GM18520 (cell line): Measurements from ENCODE around the gene HECW1.
"Not testable (repeated sequence)": the region's sequence is repeated elsewhere in the genome, so short reads cannot be mapped to it uniquely, and the experiment has no call there.

Source experiments
- ATAC-seq: cut with Tn5 transposase; IDR thresholded peaks from one replicate; pipeline ENCODE4 v1.9.1; 2021; ENCODE audit not compliant: unreplicated experiment

The HECW1 gene

GRCh38 chr7:43345696-43346095 is 233.2 kb downstream of the HECW1 start:
- not testable (repeated sequence) for ATAC-seq

- no peak for ATAC-seq
Observed at GRCh38 chr7:43351683-43352082, 239.2 kb downstream of the HECW1 start.

GRCh38 chr7:43353902-43354301 is 241.5 kb downstream of the HECW1 start:
- no peak for ATAC-seq

DNA sequence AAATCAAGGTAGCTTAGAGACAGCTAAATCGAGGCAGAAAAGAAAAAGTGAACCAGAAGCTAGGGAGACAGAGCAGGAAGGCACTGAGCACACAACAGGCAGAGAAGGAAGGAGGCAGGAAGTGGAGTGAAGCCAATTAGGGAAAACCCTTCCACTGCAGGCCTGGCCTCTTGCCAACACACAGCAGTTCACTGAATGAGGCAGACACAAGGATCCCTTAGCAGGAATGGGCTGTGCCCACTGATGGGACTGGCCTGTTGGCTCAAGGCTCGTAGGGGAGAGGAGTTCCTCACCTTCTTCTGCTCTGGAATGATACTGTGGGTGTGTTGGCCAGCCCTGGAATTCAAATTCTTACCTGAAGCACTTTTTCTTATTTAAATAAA is 250.2 kb downstream of the HECW1 start:
- ATAC-seq: no peak

DNA sequence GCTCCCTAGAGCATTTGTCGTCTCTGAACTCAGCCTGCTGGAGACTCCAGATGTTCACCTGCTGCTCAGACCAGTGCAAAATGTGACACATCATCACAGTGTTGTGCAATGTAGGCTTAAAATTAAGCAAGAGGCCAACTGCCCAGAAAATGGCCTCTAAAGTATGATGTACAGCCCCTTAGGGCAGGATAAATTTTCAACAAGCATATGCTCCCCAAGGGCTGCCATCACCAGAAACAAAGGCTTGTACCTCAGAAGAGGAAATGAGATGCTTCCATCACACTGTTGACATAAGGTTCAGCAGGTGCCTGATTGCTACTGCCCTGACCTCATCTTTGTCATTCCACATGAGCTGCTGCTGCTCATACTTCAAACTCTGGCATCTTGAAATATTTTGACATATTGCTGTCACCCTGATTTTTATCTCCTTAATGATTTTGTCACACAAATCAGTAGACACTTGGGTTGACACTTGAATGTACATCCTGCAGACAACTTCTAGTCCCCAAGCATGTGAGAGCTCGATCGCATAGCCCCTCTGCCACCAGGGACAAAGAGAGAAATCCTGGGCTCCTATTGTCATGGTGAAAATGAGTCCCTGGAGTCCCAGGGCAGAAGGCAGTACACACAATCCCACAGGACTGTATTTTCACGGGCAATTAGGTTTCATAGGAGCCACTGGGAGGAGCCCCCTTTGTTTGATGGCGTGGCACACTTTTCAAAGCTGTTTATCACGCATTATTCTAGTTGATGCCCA is 250.8 kb downstream of the HECW1 start:
- ATAC-seq: no peak

DNA sequence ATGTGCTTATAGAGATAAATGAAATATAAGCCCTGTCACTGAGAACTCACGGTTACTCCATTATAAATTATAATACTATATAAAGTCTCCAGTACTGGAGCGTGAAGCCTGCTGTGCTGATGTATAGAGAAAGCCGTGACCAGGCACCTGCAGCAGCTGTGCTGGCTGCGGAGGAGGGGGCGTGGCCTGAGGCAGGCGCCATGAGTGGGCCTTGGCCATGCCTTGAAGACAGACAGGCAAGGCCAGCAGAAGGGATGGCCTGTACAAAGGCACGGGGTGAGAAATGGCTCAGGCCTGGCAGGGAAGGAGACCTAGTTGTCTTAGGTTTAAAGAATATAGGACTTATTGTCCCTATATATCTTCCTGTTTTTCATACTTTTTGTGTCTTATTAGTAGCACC is 251.9 kb downstream of the HECW1 start:
- no peak for ATAC-seq

DNA sequence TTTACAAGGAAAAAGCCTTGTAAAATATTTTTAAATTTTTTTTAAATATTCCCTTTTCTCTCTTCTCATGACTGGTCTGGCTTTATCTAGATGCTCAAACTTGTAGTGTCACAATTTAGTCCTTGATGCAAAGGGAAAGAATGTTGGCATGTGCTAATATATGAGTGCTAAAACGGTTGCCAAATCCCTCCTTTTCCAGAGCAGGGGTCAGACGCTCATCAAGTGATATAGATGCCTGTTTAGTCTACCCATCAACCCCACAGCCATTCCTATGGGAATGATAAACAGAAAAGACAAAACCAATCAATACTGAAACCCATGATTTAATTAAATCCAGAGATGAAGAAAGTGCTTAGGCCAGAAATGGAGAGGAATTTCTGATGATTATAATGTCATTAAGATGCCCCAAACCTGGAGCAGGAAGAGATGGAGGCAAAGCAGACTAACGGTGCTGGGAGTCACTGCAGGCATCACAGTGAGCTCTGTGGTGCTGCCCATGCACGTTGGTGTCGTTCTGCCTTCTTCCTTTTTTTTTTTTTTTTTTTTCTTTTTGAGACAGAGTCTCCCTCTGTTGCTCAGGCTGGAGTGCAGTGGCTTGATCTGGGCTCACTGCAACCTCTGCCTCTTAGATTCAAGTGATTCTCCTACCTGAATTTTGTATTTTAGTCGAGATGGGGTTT is 260.4 kb downstream of the HECW1 start:
- ATAC-seq: no peak

GRCh38 chr7:43377196-43377960 is 264.9 kb downstream of the HECW1 start:
- ATAC-seq: no peak

DNA sequence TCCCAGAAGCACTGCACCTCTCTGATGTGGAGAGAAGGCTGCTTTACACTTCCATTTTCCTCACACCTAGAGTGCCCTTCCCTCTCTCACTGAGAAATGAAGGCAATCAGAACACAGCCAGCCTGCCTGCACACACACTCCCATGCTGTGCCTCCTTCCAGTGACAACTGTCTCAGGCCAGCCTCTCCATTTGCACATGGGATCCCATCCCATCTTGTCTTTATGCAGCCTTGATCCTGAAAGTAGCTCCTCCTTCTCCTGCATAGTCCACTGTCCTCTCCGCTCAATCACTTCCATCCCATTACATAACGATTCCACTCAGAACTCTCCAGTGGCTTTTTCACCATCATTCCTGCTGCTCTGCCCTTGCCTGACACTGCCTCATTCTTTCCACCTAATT is 266.8 kb downstream of the HECW1 start:
- no peak for ATAC-seq

DNA sequence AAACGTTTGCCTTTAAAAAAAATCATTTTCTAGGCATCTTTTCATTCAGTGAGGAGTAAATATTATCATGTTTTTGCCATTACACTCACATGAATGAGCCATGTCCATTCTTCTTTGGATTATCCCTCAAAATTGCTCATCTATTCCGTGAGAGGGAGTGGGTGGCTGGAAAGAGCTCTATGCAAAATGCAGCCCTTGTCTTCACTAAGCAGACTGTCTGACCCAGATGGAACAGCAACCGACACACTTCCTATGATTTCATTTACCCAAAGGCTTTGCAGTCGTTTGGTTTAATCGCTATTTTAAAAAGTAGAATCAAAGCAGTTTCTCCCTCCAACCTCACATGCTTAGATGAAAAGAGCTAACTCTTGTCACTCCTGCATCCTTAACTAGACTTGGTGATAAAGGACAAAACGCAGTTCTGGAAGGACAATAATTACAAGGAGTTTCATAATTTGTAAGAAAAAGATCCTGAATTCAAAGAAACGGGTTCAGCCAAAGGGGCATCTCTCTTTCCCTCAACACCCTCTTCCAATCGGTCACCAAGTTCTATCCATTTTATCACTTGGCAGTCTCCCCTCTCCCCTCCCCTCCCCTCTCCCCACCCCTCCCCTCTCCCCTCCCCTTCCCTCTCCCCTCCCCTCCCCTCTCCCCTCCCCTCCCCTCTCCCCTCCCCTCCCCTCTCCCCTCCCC is 272.3 kb downstream of the HECW1 start:
- ATAC-seq: no peak

- ATAC-seq: no peak
Observed at GRCh38 chr7:43385309-43385680, 272.8 kb downstream of the HECW1 start.

DNA sequence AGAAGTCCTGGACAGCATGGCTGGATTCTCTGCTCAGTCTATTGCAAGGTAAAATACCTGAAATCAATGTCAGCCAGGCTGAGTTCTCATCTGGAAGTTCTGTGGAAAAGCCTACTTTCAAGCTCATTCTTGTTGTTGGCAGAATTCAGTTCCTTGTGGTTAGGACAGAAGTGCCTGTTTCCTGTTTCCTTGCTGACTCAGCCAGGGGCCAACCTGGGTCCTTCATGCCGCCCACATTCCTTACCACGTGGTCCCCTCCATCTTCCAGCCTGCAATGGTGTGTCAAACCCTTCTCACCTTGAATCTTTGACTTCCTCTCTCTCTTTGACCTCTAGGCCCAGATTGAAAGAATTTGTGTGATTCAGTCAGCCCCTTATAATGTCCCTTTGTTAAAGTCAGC is 273.4 kb downstream of the HECW1 start:
- no peak for ATAC-seq

DNA sequence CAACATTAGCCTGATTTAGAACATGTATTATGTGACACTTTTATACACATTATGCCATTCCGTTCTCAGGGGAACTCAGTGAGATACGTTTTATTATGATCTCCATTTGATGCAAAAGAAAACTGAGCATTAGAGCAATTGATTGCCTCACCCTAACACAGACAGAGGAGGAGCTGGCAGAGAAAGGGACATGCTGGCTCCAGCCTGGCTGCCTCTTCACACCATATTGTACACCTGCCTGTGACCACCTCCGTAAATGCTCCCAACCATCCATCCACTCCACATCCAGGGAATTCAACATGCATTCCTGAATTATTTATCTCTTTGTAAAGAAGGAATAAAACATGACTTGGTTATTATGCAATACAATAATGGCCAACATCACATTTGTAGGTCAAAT is 275.5 kb downstream of the HECW1 start:
- ATAC-seq: no peak

GRCh38 chr7:43390576-43390975 is 278.1 kb downstream of the HECW1 start:
- no peak for ATAC-seq

DNA sequence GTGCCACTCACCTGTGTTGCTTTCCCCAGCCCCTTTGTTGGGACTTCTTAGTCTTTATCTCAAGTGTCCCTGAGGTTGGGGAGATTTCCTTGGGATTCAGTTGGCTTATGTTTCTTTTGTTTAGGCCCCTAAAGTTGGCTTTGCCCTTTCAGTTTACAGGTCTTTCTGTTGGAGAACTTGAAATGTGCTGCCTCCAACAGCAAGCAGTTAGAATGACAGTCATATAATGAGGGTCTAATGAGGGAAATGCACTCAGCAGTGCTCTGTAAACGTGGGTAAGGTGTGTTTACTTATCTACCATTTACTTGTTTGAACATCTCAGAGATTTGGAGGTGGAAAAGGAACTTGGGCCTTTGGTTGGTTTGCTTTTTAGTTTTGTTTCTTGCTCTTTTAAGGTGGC is 279.1 kb downstream of the HECW1 start:
- no peak for ATAC-seq

GRCh38 chr7:43392638-43393330 is 280.3 kb downstream of the HECW1 start:
- ATAC-seq: peak; percentile 43

DNA sequence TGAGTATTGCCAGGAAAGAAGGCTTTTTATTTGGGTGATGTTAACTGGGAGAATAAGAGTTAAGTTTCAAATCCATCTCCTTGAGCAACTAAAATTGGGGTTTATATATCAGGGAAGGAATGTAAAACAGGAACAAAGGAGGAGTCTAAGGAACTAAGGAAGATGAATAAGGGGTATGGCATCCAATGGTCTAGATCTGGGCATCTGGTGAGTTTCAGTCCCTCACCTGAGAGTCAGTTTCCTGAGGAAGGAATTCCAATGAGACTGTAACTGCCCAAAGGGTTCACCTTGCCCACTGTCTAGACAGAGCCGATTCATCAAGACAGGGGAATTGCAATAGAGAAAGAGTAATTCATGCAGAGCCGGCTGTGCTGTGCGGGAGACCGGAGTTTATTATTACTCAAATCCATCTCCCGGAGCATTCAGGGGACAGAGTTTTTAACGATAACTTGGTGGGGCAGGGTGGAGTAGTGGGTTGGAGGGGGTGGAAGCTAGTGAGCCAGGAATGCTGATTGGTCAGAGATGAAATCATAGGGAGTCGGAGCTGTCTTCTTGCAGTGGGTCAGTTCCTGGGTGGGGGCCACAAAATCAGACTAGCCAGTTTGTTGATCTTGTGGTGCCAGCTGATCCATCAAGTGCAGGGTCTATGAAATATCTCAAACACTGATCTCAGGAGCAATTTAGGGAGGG is 282.1 kb downstream of the HECW1 start:
- no peak for ATAC-seq

DNA sequence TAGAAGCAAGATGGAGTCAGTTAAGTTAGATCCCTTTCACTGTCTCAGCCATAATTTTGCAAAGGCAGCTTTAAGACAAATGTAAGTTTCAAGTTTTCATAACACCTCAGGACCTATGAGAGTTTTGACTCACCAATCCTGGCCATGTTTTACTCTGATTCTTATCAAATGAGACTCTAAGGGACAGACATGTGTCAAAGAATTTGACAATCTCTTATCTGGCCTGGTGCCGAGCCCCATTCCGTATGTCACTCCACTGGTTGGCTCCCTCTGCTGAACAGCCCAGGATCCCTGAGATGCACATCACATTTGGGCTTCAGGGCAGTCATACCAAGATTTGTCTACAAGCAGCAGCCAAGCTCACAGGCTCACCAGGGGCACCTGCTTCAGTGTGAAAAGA is 282.9 kb downstream of the HECW1 start:
- ATAC-seq: no peak

DNA sequence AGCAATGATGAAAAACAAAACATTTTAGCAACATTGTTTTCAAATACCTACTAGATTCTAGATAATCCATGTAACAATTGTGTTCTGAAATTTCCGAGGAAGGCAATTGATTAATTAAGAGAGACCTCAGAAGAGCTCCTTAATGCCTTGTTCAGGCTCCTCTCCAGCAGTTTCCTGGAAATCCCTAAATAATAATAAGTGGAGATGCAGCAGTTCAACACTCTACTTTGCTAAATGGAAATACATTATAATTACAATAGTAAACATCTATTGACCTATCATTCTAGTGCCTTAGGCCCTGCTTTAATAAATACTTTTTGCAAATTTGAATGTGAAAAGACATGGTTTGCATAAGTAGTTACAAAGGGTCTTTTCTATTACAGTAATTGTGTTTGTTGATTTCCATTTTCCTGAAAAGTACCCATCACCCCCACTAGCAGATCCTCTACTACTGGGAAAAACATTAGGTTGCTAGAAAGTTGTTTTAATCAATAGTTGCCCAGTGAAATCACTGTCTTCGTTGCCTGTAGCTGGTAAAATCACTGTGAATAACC is 283.8 kb downstream of the HECW1 start:
- no peak for ATAC-seq

- ATAC-seq: no peak
Observed at GRCh38 chr7:43398831-43399230, 286.4 kb downstream of the HECW1 start.
